OCI-LY3 (cell line): ENCODE data around the gene ANXA3.

Source experiments
- CTCF ChIP-seq: fragments of 200-600, 300-600 bp; sonication (generic); IDR thresholded peaks from 2 replicates; pipeline ENCODE4 v1.5.1; 2014; ENCODE audit warnings: antibody characterized with exemption, low read length, low read depth
- EZH2phosphoT487 ChIP-seq: fragments of 200-600 bp; shearing (Covaris generic); IDR thresholded peaks from 2 replicates; pipeline ENCODE4 v1.6.1; 2018; ENCODE audit warnings: antibody characterized with exemption, mixed run types, low read depth

GRCh38 chr4:78622253-78622979 lies 70.8 kb downstream of the ANXA3 start:
- TF ChIP-seq CTCF (no peak), EZH2phosphoT487 (no peak)
